Stimulated activated CD8-positive, alpha-beta memory T cell treated with anti-CD3 and anti-CD28 coated beads, Interleukin-15, amount 100 ng/mL, for 48 hours (primary cell): ENCODE results near the gene CD164L2.
"Not testable (repeated sequence)": the region's sequence is repeated elsewhere in the genome, so short reads cannot be mapped to it uniquely, and the experiment has no call there.

Experiments used
- DNase-seq, 2 donors: peaks; one replicate each; pipeline ENCODE4 v3.0.0-alpha.2; 2020; ENCODE audit warnings: low read depth in 2 of 2

The CD164L2 gene

GRCh38 chr1:27383039-27383605, at the start of gene CD164L2:
TSS of gene CD164L2 (minus strand) at chr1:27383333. CDS start at chr1:27383239, 94 bp downstream.
- no peak for DNase-seq

DNA sequence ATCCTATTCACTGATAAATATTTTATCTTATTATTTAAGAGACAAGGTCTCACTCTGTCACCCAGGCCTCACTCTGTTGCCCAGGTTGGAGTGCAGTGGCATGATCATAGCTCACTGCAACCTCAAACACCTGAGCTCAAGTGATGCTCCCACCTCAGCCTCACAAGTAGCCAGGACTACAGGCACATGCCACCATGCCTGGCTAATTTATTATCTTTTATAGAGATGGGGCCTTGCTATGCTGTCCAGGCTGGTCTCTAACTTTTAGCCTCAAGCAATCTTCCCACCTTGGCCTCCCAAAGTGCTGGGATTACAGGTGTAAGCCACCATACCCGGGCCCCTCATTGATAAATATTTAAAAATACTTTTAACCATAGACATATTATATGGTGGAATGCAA, 49.6 kb upstream of the CD164L2 start:
- not testable (repeated sequence) for DNase-seq

DNA sequence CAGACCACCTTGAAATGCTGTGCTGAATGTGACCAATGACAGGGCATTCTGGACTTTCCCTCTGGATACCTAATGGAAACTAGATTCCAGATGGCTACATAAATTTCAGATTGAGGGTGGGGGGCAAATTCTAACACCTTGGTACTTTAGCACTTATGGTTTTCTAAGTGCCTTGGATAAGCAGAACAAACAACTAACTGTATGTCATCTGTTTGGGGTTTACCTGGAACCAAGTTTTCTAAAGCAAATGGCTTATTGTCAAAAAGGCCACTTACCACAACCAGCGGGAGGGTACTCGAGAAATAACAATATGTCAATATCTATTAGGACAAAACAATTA, 48.4 kb upstream of the CD164L2 start:
- no peak for DNase-seq

GRCh38 chr1:27430903-27431600, 47.9 kb upstream of the CD164L2 start:
- DNase-seq: no peak

DNA sequence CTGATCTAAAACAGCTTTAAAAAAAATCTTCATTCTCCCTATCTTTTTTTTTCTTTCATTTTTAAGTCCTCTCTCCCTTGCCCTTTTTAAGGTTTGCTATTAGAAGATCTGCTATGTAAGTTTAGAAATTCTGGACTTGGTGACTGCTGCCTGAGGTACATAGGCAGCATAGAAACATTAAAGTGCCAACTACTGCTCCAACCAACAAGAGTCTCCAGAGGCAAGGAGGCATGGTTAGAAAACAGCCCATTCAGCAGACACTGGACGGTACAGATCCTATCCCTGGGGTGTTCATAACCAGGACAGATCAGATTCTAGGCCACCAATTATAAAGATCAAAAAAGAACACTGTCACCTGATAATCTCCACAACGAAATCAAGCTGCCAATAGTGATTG, 45.9 kb upstream of the CD164L2 start:
- DNase-seq: no peak

DNA sequence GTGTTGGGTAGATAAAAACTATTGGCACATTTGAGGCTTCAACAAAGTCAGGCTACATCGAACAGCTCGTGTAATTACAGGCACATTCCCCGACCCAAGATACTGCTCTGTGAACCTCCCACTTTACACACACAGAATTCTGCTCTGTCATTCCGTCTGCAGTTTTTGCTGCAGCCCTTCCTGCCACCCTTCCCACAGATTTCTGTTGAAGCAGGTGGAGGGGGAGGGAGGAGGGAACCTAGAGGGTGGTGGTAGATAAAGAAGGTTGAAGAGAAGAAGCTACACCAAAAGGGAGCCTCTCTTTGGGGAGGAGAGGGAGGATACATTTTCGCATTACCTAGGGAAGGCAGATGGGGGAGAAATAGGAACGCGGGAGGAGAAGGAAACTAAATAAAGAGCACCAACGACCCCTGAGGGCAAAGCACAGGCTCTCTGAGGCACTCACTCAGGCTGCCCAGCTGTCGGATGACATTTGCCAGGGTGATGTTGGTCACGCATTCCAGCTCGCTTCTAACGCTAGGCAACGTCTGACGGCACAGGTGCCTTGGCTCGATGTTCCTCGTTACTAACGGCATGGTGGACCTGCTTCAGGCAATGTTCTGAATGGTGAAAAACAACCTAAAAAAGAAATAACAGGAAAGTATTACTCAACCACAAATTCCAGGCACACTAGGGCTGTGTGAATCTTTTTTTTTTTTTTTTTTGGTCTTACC, 45.3 kb upstream of the CD164L2 start:
- DNase-seq: no peak

DNA sequence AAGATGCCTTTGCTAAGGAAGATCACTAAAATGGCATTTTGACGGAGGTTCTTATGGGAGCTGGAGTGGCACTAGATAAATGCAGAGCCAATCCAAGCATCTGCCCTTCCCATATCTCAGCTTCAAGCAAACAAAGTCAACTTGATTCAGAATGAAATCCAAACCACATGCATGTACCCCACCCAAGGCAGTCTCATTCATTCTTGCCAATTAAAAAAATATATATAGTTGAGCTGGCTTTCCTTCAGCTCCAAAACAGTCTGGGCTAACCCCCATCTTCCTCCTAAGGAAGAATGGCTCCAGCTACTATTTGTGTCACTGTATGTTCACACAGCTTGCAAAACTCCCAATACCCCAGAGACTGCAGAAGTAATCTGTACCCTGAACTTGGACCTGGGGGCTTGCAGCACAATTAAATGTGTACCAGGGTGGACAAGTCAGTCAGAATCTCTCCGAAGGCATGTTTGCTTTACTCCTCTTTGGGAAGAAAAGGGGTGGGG, 44.7 kb upstream of the CD164L2 start:
- no peak for DNase-seq

DNA sequence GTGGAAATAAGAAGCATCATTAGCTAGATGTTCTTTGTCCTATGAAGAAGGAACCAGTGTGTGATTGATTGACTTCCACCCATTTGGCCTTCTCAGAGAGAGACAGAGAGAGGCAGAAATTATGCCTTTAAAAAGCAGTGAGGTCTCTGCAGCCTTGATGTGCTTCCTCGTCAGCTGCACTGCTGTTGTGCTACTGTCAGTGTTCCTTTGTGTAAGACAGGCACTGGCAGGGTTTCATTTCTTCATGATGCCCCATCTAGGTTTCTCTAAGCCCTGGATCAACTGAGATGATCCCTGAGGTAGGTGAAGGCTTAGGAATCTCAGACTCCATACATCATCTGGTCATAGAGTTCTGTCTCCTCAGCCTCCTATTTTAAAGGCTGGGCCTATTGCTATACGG, 44.2 kb upstream of the CD164L2 start:
- DNase-seq: no peak

- no peak for DNase-seq
Measured at GRCh38 chr1:27423709-27424108, 40.6 kb upstream of the CD164L2 start.

- peak; percentile 57 to 66 for DNase-seq
Measured at GRCh38 chr1:27418326-27419185, 35.4 kb upstream of the CD164L2 start.

DNA sequence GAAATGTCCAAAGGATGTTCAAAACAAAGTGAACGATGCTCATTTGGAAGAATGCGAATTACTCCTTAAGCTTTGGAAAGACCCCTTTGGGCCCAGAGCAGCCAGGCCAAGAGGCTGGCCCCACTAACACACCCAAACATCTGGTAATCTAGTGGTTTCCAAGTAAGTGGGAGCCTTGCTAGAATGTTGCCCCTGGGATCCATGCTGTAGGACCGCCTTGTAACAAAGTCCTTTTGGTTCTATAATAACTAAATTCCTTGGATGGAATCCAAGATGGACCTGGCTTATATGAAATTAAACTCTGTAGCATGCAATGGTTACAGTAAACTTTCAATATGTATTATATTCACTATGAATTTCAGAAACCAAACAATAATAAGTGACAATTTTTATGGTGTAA, 34.6 kb upstream of the CD164L2 start:
- DNase-seq: no peak

DNA sequence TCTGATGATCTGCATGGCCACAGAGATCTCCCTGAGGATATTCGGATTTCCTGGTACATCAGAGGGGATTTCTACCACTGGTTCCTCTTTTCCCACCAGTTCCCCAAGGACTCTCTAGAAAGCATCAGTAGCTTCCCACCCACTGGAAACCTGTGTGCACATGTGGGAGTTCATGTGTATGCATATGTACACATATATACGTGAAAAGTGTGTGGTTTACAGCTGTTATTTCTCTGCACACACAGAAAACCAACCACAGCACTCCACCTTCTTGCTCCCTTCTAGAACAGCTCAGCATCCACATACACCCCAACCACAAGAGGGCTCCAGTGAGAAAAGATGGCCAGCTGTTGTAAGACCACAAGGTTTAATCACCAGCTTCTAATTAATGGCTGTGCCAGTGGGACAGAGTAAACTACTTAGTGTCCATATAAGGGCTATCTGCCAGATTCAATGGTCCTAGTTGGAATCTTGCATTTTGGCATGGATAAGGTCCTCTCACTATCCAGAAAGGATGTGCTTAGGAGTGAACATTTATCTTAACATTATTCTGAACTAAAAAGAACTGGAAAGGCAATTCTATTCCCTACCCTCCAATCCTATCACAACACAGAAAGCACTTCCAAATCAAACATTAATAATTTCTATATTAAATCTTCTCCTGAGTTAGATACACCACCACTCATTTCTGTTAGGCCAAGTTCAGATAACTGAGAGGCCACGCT, 33.4 kb upstream of the CD164L2 start:
- DNase-seq: no peak

DNA sequence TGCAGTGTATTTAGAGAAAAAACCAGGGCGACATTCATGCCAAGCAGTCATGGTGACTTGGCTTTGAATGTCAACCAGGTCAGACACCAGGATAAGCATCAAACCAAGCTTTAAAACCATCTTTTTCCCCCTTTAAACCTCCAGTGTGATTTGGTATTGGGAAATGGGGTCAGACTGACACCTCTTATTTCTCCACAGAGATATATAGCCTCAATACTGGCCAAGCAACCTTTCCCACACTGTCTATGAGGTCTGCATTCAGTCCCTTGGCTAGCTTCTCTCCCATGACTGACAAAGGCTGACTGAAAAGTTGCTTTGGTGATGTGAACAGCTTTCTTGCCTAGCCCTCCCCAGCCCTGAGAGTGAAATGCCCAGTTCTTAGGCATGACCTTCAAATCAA, 31.0 kb upstream of the CD164L2 start:
- DNase-seq: no peak

DNA sequence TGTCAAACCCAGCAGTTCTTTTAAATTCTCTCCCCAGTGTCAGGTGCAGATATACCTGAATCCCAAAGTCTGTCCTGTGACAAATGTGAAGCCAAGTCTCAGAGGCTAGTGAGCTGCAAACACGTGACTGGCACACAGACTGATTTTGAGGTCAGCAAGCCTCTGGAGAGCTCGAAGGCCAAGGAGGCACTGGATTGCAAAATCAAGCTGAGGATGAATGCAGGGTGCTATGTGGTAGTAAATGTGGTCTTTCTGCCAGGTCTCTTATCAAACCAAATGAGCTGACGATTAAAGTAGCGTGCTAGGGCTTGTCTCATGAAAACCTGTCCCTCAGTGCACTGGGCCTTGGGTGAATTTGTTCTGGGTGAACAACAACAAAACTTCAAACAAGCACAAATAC, 29.9 kb upstream of the CD164L2 start:
- DNase-seq: no peak

- DNase-seq: no peak
Measured at GRCh38 chr1:27412502-27412901, 29.4 kb upstream of the CD164L2 start.

- no peak for DNase-seq
Measured at GRCh38 chr1:27410709-27411108, 27.6 kb upstream of the CD164L2 start.

DNA sequence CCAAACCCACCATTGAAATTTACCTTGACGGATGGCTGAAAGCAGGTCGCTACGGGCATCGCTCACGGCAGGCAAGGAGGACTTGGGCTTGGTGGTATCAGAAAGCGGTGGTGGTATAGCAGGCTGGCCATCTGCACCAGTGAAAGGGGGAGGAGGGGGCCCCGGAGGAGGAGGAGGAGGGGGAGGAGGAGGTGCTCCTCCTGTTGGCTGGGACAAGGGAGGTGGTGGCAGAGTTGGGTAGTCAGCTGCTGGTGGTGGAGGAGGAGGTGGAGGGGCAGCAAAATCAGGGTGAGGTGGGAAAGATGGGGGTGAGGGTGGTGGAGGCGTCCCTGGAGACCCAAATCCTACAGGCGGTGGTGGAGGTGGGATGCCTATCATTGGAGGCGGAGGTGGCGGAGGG, 26.5 kb upstream of the CD164L2 start:
- DNase-seq: no peak

GRCh38 chr1:27408151-27408550, 25.0 kb upstream of the CD164L2 start:
- DNase-seq: no peak

DNA sequence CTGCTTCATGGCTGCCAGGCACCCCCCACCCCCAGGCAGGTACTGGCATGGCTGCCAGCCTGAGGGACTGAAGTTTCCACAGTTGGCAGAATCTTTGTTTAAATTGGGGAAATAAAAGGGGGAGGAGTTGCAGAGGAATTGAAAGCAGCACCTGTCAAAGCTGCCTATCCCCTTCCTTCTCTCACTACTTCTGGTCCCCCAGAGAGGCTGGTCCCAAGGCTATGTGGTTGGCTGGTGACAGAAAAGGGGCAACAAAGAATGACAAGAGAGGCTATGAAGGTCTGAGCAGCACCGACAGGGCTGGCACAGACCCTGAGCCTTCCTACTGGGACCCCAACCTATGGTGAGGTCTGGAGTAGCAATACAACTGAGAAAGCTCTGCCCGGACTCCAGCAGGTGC, 23.7 kb upstream of the CD164L2 start:
- DNase-seq: not testable (repeated sequence)

GRCh38 chr1:27406362-27406680, 23.2 kb upstream of the CD164L2 start:
- no peak for DNase-seq

- not testable (repeated sequence) for DNase-seq
Measured at GRCh38 chr1:27405598-27406361, 22.6 kb upstream of the CD164L2 start.
